Liver (tissue), 9 donors: ENCODE data around the gene SH3BP1. TPM values are rescaled to one million over a fixed set of nuclear protein-coding genes. Genes with fewer than 3 reads are reported as not detected.

Experiments used
- DNase-seq: peaks from one replicate; pipeline ENCODE4 v3.0.0-alpha.2; 2017; ENCODE audit warnings: low spot score
- H3K27ac ChIP-seq, 2 donors: one replicate each; pipeline ENCODE4 v1.7.0; 2013; ENCODE audit warnings: inconsistent platforms in 2 of 2, low read length in 2 of 2, control low read depth in 1 of 2, low read depth in 1 of 2, mild to moderate bottlenecking in 1 of 2
- H3K27me3 ChIP-seq, 4 donors: one replicate each; pipeline versions ENCODE4 v1.6.1 to v1.7.0; 2013; ENCODE audit warnings: low read length in 3 of 4, inconsistent platforms in 1 of 4, mild to moderate bottlenecking in 1 of 4, moderate library complexity in 1 of 4; ENCODE audit not compliant: control insufficient read depth in 4 of 4, insufficient read depth in 4 of 4
- H3K36me3 ChIP-seq, 4 donors: one replicate each; pipeline versions ENCODE4 v1.6.1 to v1.7.0; 2013; ENCODE audit warnings: low read length in 3 of 4, mild to moderate bottlenecking in 3 of 4, low read depth in 1 of 4, moderate library complexity in 1 of 4; ENCODE audit not compliant: control insufficient read depth in 4 of 4, insufficient read depth in 3 of 4
- H3K4me1 ChIP-seq, 4 donors: one replicate each; pipeline versions ENCODE4 v1.6.1 to v1.7.0; 2013; ENCODE audit warnings: low read length in 3 of 4, mild to moderate bottlenecking in 3 of 4, moderate library complexity in 1 of 4; ENCODE audit not compliant: control insufficient read depth in 4 of 4, insufficient read depth in 4 of 4
- H3K4me3 ChIP-seq, 3 donors: one replicate each; pipeline versions ENCODE4 v1.6.1 to v1.7.0; 2013; ENCODE audit warnings: low read length in 3 of 3, control low read depth in 1 of 3, low read depth in 1 of 3, mild to moderate bottlenecking in 1 of 3
- H3K9ac ChIP-seq, 2 donors: one replicate each; pipeline ENCODE4 v1.7.0; 2013; ENCODE audit warnings: low read length in 2 of 2, mild to moderate bottlenecking in 2 of 2, moderate library complexity in 2 of 2, control low read depth in 1 of 2, low read depth in 1 of 2
- H3K9me3 ChIP-seq, 4 donors: one replicate each; pipeline versions ENCODE4 v1.6.1 to v1.7.0; 2013; ENCODE audit warnings: low read length in 3 of 4; ENCODE audit not compliant: control insufficient read depth in 4 of 4
- ATF3 ChIP-seq: IDR thresholded peaks from 2 replicates; pipeline ENCODE4 v1.6.1; 2016; ENCODE audit warnings: antibody characterized with exemption
- CTCF ChIP-seq: fragments of 150-350 bp; IDR thresholded peaks from 2 replicates; pipeline ENCODE4 v1.5.1; 2017; ENCODE audit warnings: improper control_type of control experiment, low read depth, low read length; ENCODE audit not compliant: missing input control
- FOXA1 ChIP-seq: IDR thresholded peaks from 2 replicates; pipeline ENCODE4 v1.6.1; 2016; ENCODE audit warnings: antibody characterized with exemption
- FOXA2 ChIP-seq: IDR thresholded peaks from 2 replicates; pipeline ENCODE4 v1.6.1; 2016; ENCODE audit warnings: antibody characterized with exemption
- GABPA ChIP-seq, 2 donors: IDR thresholded peaks in 1 of 2; conservative IDR thresholded peaks in 1 of 2; 2 replicates each; pipeline ENCODE4 v1.6.1; 2016; ENCODE audit warnings: antibody characterized with exemption in 2 of 2, mild to moderate bottlenecking in 1 of 2, moderate library complexity in 1 of 2
- HNF4G ChIP-seq: IDR thresholded peaks from 2 replicates; pipeline ENCODE4 v1.6.1; 2016; ENCODE audit warnings: antibody characterized with exemption
- JUND ChIP-seq, 2 donors: IDR thresholded peaks; 2 replicates each; pipeline ENCODE4 v1.6.1; 2016; ENCODE audit warnings: antibody characterized with exemption in 2 of 2
- MAX ChIP-seq: IDR thresholded peaks from 2 replicates; pipeline ENCODE4 v1.6.1; 2016; ENCODE audit warnings: antibody characterized with exemption
- NR2F2 ChIP-seq: IDR thresholded peaks from 2 replicates; pipeline ENCODE4 v1.6.1; 2016; ENCODE audit warnings: antibody characterized with exemption
- RAD21 ChIP-seq, 2 donors: IDR thresholded peaks; 2 replicates each; pipeline ENCODE4 v1.6.1; 2016; ENCODE audit warnings: antibody characterized with exemption in 2 of 2, mild to moderate bottlenecking in 2 of 2
- REST ChIP-seq: IDR thresholded peaks from 2 replicates; pipeline ENCODE4 v1.6.1; 2016; ENCODE audit warnings: antibody characterized with exemption, mild to moderate bottlenecking
- RXRA ChIP-seq, 2 donors: IDR thresholded peaks; 2 replicates each; pipeline ENCODE4 v1.6.1; 2017 to 2018; ENCODE audit warnings: antibody characterized with exemption in 2 of 2, mild to moderate bottlenecking in 1 of 2
- SP1 ChIP-seq: IDR thresholded peaks from 2 replicates; pipeline ENCODE4 v1.6.1; 2018; ENCODE audit warnings: antibody characterized with exemption, mild to moderate bottlenecking
- YY1 ChIP-seq: IDR thresholded peaks from 2 replicates; pipeline ENCODE4 v1.6.1; 2016; ENCODE audit warnings: antibody characterized with exemption, mild to moderate bottlenecking
- ZBTB33 ChIP-seq: IDR thresholded peaks from 2 replicates; pipeline ENCODE4 v1.6.1; 2016; ENCODE audit warnings: antibody characterized with exemption
- WGBS: extraction: QIAGEN DNeasy Blood & Tissue Kit; methylation state at CpG from one replicate; pipeline ENCODE4 v1.1.7; 2013; 5-methylcytosine and 5-hydroxymethylcytosine counted together
- polyA plus RNA-seq, 2 donors: library from polyadenylated mRNA; stranded (reverse) in 1 of 2; unstranded in 1 of 2; fragments of 200-250 nt in 1 of 2; fragments of >200 nt in 1 of 2; fragmentation: Nextera tagmentation in 1 of 2; extraction: Ambion mirVana in 1 of 2; gene quantifications; one replicate each; pipeline versions ENCODE4 v1.2.1 to v1.2.3, GENCODE V29; 2013 to 2015
- total RNA-seq, 2 donors: library from RNA; depleted of rRNA; stranded (reverse); fragments of >200 nt; gene quantifications; one replicate each; pipeline ENCODE4 v1.2.3, GENCODE V29; 2014
- donor health status: healthy.
- donor health status: healthy.
- donor health status: healthy.
- donor health status: healthy.
- donor health status: healthy.

Gene SH3BP1
- total and polyA plus RNA-seq, 4 donors, result 0.24 to 8.2 (median 2.7) TPM

GRCh38 chr22:37627121-37627520 is 12.3 kb upstream of the SH3BP1 start:
- no peak overlapping the region for H3K9ac ChIP-seq
- peaks cover 0 to 11% (median 5%) of the 10 kb centered on the region in 4 donors for H3K36me3 ChIP-seq
- DNase-seq, result no peak
- WGBS, result 62% methylated on average over 7 of the region's 7 CpGs
- peak overlapping the region in 1 of 2 donors; percentile 9 for H3K27ac ChIP-seq
- no peaks in the 10 kb centered on the region for H3K27me3 ChIP-seq
- no peak overlapping the region for H3K4me3 ChIP-seq
- H3K9me3 ChIP-seq, result no peaks in the 10 kb centered on the region
- H3K4me1 ChIP-seq, result peaks cover 16 to 54% (median 47%) of the 10 kb centered on the region in 4 donors
- no peak for TF ChIP-seq CTCF
- TF ChIP-seq SP1, result no peak

GRCh38 chr22:37627545-37627944 is 11.9 kb upstream of the SH3BP1 start:
- DNase-seq, result no peak
- Histone ChIP-seq H3K27me3 (no peaks in the 10 kb centered on the region), H3K27ac (peak overlapping the region in 1 of 2 donors; percentile 9), H3K9me3 (no peaks in the 10 kb centered on the region), H3K9ac (no peak overlapping the region), H3K4me3 (no peak overlapping the region), H3K4me1 (peaks cover 16 to 57% (median 50%) of the 10 kb centered on the region in 4 donors), H3K36me3 (peaks cover 0 to 11% (median 5%) of the 10 kb centered on the region in 4 donors)
- no peak for TF ChIP-seq FOXA1
- no peak for TF ChIP-seq RXRA (IDR thresholded peaks at IDR 0.05)
- TF ChIP-seq ZBTB33, result no peak
- 70% methylated on average over 6 of the region's 6 CpGs for whole genome bisulfite sequencing

GRCh38 chr22:37628830-37629229 is 10.6 kb upstream of the SH3BP1 start:
- no peak for DNase-seq
- H3K9ac ChIP-seq, result no peak overlapping the region
- no peaks in the 10 kb centered on the region for H3K27me3 ChIP-seq
- no peak overlapping the region for H3K4me3 ChIP-seq
- peaks cover 0 to 10% (median 4%) of the 10 kb centered on the region in 4 donors for H3K36me3 ChIP-seq
- 92% methylated on average over 8 of the region's 8 CpGs for WGBS
- no peaks in the 10 kb centered on the region for H3K9me3 ChIP-seq
- H3K4me1 ChIP-seq, result peaks cover 19 to 68% (median 56%) of the 10 kb centered on the region in 4 donors
- no peak overlapping the region for H3K27ac ChIP-seq
- TF ChIP-seq REST, result no peak
- TF ChIP-seq JUND (IDR thresholded peaks at IDR 0.05), result no peak
- TF ChIP-seq HNF4G, result no peak
- no peak for TF ChIP-seq RXRA (IDR thresholded peaks at IDR 0.05)
- TF ChIP-seq NR2F2, result no peak
- TF ChIP-seq SP1, result no peak
- no peak for TF ChIP-seq FOXA1
- TF ChIP-seq ATF3, result no peak
- TF ChIP-seq MAX, result no peak
- no peak for TF ChIP-seq CTCF
- no peak for TF ChIP-seq ZBTB33
- no peak for TF ChIP-seq GABPA (IDR thresholded peaks at IDR 0.05 in 1 of 2, conservative IDR thresholded peaks at IDR 0.05 in 1 of 2)
- TF ChIP-seq FOXA2, result no peak
- TF ChIP-seq YY1, result no peak
- no peak for TF ChIP-seq RAD21 (IDR thresholded peaks at IDR 0.05)
